ENCODE data around the gene UMPS.
"Not testable (repeated sequence)": the region's sequence is repeated elsewhere in the genome, so short reads cannot be mapped to it uniquely, and the experiment has no call there.

The UMPS gene

DNA sequence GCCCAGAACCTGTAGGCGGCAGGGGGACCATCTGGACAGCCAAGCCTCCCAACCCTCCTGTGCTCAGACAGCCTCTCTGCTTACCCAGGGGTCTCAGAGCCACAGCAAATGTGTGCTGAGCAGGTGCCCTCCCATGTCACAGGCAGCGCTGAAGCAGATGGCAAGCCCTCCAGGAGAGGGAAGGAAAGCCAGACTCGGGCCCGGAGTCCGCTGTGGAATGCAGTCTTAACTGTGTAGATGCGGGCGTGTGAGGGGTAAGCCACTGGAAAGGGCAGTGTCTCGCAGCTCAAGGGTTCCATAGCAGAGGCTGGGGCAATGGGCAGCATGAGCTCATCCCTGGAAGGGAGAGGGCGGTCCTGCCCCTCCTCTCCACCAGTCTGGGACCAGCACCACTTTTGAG, 45.6 kb downstream of the UMPS start:
- Histone ChIP-seq H3K9me3 (ENCODE audit: control insufficient read depth in 5 of 5, low read length in 5 of 5) (peaks cover 0 to 2% (median 0%) of the 10 kb centered on the region in 5 donors), H3K4me1 (ENCODE audit: control insufficient read depth in 5 of 5, insufficient read depth in 5 of 5, low read length in 5 of 5) (peaks cover 20 to 79% (median 74%) of the 10 kb centered on the region in 5 donors), H3K4me3 (ENCODE audit: low read depth in 1 of 5, low read length in 5 of 5) (no peak overlapping the region), H3K36me3 (ENCODE audit: control insufficient read depth in 5 of 5, insufficient read depth in 5 of 5, low read length in 5 of 5) (peaks cover 0 to 51% (median 16%) of the 10 kb centered on the region in 5 donors), H3K27ac (ENCODE audit: low read depth, low read length) (no peak overlapping the region), H3K9ac (ENCODE audit: low read length in 5 of 5) (no peak overlapping the region), H3K27me3 (ENCODE audit: control insufficient read depth in 5 of 5, insufficient read depth in 4 of 5, low read length in 5 of 5) (peaks cover 0 to 4% (median 0%) of the 10 kb centered on the region in 5 donors)

DNA sequence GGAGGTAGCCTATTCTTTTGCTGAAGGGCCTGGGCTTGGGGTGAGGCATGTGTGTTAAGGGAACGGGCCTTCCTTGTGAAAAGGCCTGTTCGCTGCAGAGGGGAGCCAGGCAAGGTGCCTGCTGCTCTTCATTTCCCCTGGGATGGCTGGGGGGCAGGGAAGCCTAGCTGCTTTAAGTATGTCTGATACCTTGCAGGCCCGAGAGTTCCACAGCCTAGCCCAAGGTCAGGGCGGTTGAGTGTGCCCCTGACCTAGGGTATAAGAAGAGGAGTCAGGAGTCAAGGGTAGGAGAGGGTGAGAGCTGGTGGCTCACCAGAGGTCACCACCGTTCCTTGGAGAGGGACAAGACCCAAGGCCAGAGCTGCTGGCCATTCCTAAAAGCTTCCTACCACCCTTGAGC, 46.6 kb downstream of the UMPS start:
- Histone ChIP-seq H3K9me3 (ENCODE audit: control insufficient read depth in 5 of 5, low read length in 5 of 5) (peaks cover 0 to 2% (median 0%) of the 10 kb centered on the region in 5 donors), H3K4me1 (ENCODE audit: control insufficient read depth in 5 of 5, insufficient read depth in 5 of 5, low read length in 5 of 5) (peaks cover 30 to 81% (median 78%) of the 10 kb centered on the region in 5 donors), H3K27me3 (ENCODE audit: control insufficient read depth in 5 of 5, insufficient read depth in 4 of 5, low read length in 5 of 5) (peaks cover 0 to 5% (median 0%) of the 10 kb centered on the region in 5 donors), H3K36me3 (ENCODE audit: control insufficient read depth in 5 of 5, insufficient read depth in 5 of 5, low read length in 5 of 5) (peaks cover 0 to 49% (median 16%) of the 10 kb centered on the region in 5 donors), H3K9ac (ENCODE audit: low read length in 5 of 5) (no peak overlapping the region), H3K27ac (ENCODE audit: low read depth, low read length) (no peak overlapping the region), H3K4me3 (ENCODE audit: low read depth in 1 of 5, low read length in 5 of 5) (no peak overlapping the region)

- Histone ChIP-seq H3K4me3 (ENCODE audit: low read depth in 1 of 5, low read length in 5 of 5) (no peak overlapping the region), H3K9ac (ENCODE audit: low read length in 5 of 5) (no peak overlapping the region), H3K27ac (ENCODE audit: low read depth, low read length) (no peak overlapping the region), H3K4me1 (ENCODE audit: control insufficient read depth in 5 of 5, insufficient read depth in 5 of 5, low read length in 5 of 5) (peaks cover 26 to 76% (median 73%) of the 10 kb centered on the region in 5 donors), H3K36me3 (ENCODE audit: control insufficient read depth in 5 of 5, insufficient read depth in 5 of 5, low read length in 5 of 5) (peaks cover 0 to 49% (median 16%) of the 10 kb centered on the region in 5 donors), H3K27me3 (ENCODE audit: control insufficient read depth in 5 of 5, insufficient read depth in 4 of 5, low read length in 5 of 5) (peaks cover 0 to 5% (median 0%) of the 10 kb centered on the region in 5 donors), H3K9me3 (ENCODE audit: control insufficient read depth in 5 of 5, low read length in 5 of 5) (peaks cover 0 to 2% (median 0%) of the 10 kb centered on the region in 5 donors)
Observed at GRCh38 chr3:124777762-124778470, 47.7 kb downstream of the UMPS start.

DNA sequence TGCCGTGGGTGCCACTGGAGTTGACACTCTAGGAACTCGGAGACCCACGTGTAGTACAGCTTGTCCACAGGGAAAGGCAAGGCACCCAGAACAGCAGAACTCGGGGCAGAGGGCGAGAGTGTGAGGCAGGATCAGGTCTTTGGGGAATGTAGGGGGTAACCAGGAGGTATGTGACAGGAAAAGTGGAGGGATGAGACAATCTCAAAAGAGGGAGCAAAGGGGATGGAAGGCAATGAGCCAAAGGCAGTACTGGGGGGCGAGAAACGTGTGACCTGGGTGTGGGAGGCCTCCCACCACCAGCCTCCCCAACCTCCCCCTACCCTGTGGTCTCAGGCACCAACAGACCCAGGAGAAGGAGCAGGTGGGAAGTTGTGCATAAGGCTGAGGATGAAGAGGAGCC, 48.9 kb downstream of the UMPS start:
- Histone ChIP-seq H3K4me3 (ENCODE audit: low read depth in 1 of 5, low read length in 5 of 5) (no peak overlapping the region), H3K27me3 (ENCODE audit: control insufficient read depth in 5 of 5, insufficient read depth in 4 of 5, low read length in 5 of 5) (peaks cover 0 to 5% (median 0%) of the 10 kb centered on the region in 5 donors), H3K4me1 (ENCODE audit: control insufficient read depth in 5 of 5, insufficient read depth in 5 of 5, low read length in 5 of 5) (peaks cover 26 to 68% (median 67%) of the 10 kb centered on the region in 5 donors), H3K27ac (ENCODE audit: low read depth, low read length) (peak overlapping the region; percentile 95), H3K36me3 (ENCODE audit: control insufficient read depth in 5 of 5, insufficient read depth in 5 of 5, low read length in 5 of 5) (peaks cover 0 to 46% (median 16%) of the 10 kb centered on the region in 5 donors), H3K9ac (ENCODE audit: low read length in 5 of 5) (peak overlapping the region in 1 of 5 donors; percentile 7), H3K9me3 (ENCODE audit: control insufficient read depth in 5 of 5, low read length in 5 of 5) (peaks cover 0 to 2% (median 0%) of the 10 kb centered on the region in 5 donors)

- Histone ChIP-seq H3K9ac (ENCODE audit: low read length in 5 of 5) (peak overlapping the region in 4 of 5 donors; percentile 18 to 48 (median 42)), H3K27me3 (ENCODE audit: control insufficient read depth in 5 of 5, insufficient read depth in 4 of 5, low read length in 5 of 5) (peaks cover 0 to 5% (median 0%) of the 10 kb centered on the region in 5 donors), H3K4me3 (ENCODE audit: low read depth in 1 of 5, low read length in 5 of 5) (peak overlapping the region in 1 of 5 donors; percentile 23), H3K27ac (ENCODE audit: low read depth, low read length) (peak overlapping the region; percentile 95), H3K36me3 (ENCODE audit: control insufficient read depth in 5 of 5, insufficient read depth in 5 of 5, low read length in 5 of 5) (peaks cover 0 to 44% (median 16%) of the 10 kb centered on the region in 5 donors), H3K4me1 (ENCODE audit: control insufficient read depth in 5 of 5, insufficient read depth in 5 of 5, low read length in 5 of 5) (peaks cover 19 to 66% (median 62%) of the 10 kb centered on the region in 5 donors), H3K9me3 (ENCODE audit: control insufficient read depth in 5 of 5, low read length in 5 of 5) (peaks cover 0 to 2% (median 0%) of the 10 kb centered on the region in 5 donors)
Observed at GRCh38 chr3:124779751-124780191, 49.5 kb downstream of the UMPS start.

DNA sequence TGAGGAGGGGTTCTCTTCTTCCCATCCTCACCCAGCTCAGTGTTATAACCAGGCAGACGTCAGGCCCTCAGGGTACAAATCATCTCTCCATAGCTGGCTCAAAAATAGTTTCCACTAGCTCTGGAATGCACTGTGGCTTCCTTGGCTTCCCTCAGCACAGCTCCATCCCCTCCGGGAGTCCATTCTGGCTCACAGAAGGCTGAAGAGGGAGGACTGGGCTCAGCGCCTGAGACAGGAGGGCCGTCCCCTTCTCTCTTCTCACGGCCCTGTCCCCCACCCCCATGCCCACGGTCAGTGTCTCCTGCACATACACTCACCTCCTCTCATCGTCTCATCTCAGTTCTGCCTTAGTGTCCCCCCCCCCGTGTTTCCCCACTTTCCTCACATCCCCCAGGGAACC, 50.1 kb downstream of the UMPS start:
- peak overlapping the region; percentile 95 for H3K27ac ChIP-seq (ENCODE audit: low read depth, low read length)
- H3K27me3 ChIP-seq (ENCODE audit: control insufficient read depth in 5 of 5, insufficient read depth in 4 of 5, low read length in 5 of 5): peaks cover 0 to 5% (median 0%) of the 10 kb centered on the region in 5 donors
- peaks cover 0 to 2% (median 0%) of the 10 kb centered on the region in 5 donors for H3K9me3 ChIP-seq (ENCODE audit: control insufficient read depth in 5 of 5, low read length in 5 of 5)
- peak overlapping the region in 4 of 5 donors; percentile 16 to 58 (median 22) for H3K4me3 ChIP-seq (ENCODE audit: low read depth in 1 of 5, low read length in 5 of 5)
- peaks cover 17 to 64% (median 58%) of the 10 kb centered on the region in 5 donors for H3K4me1 ChIP-seq (ENCODE audit: control insufficient read depth in 5 of 5, insufficient read depth in 5 of 5, low read length in 5 of 5)
- peak overlapping the region; percentile 24 to 92 (median 45) for H3K9ac ChIP-seq (ENCODE audit: low read length in 5 of 5)
- peaks cover 0 to 41% (median 20%) of the 10 kb centered on the region in 5 donors for H3K36me3 ChIP-seq (ENCODE audit: control insufficient read depth in 5 of 5, insufficient read depth in 5 of 5, low read length in 5 of 5)

GRCh38 chr3:124780761-124781475, 50.7 kb downstream of the UMPS start:
- Histone ChIP-seq H3K27ac (ENCODE audit: low read depth, low read length) (peak overlapping the region; percentile 95), H3K9me3 (ENCODE audit: control insufficient read depth in 5 of 5, low read length in 5 of 5) (peaks cover 0 to 2% (median 0%) of the 10 kb centered on the region in 5 donors), H3K4me1 (ENCODE audit: control insufficient read depth in 5 of 5, insufficient read depth in 5 of 5, low read length in 5 of 5) (peaks cover 17 to 63% (median 58%) of the 10 kb centered on the region in 5 donors), H3K36me3 (ENCODE audit: control insufficient read depth in 5 of 5, insufficient read depth in 5 of 5, low read length in 5 of 5) (peaks cover 0 to 38% (median 19%) of the 10 kb centered on the region in 5 donors), H3K9ac (ENCODE audit: low read length in 5 of 5) (peak overlapping the region; percentile 2 to 92 (median 24)), H3K4me3 (ENCODE audit: low read depth in 1 of 5, low read length in 5 of 5) (peak overlapping the region; percentile 13 to 58 (median 22)), H3K27me3 (ENCODE audit: control insufficient read depth in 5 of 5, insufficient read depth in 4 of 5, low read length in 5 of 5) (peaks cover 0 to 5% (median 0%) of the 10 kb centered on the region in 5 donors)

DNA sequence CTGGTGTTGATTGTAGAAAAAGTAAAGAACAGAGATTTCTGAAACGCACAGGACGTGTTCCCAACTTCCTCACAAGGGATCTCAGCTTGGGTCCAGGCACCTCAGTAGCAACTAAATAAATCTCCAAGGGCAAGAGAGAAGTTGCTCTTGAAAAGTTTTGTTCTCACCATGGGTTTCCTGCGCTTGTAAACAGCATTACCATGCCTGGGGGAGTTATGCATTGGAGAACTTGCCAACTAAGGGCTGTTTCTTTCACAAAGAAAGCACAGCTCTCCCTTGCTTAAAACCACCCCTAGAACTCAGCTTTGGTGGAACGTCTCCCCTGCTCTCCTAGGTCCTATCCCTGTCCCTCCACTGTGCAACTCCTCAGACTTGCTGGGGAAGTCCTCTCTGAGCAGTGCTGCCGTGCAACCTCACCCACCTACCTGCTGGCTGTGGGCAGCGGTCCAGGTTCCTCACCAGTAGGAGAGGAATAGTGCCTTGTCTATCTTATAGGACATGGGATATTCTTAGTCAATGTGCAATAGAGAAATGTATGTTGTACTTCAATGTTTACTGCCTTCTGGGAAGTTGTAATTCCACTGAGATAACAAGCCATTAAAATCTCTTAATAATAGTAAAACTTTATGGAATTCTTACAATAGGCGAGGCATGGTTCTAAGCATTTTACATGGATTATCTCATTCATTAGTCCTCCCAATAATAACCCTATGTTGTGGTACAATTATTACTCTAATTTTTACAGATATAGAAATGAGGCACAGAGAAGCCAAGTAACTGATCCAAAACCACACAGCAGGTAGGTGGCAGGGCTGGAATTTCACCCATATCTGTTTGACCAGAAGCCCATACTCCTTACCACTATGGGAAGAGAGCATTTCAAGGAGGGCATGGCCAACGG, 51.5 kb downstream of the UMPS start:
- H3K4me3 ChIP-seq (ENCODE audit: low read depth in 1 of 5, low read length in 5 of 5): peak overlapping the region in 2 of 5 donors; percentile 4 to 13
- peak overlapping the region; percentile 95 for H3K27ac ChIP-seq (ENCODE audit: low read depth, low read length)
- H3K9ac ChIP-seq (ENCODE audit: low read length in 5 of 5): peak overlapping the region in 3 of 5 donors; percentile 36 to 92 (median 59)
- peaks cover 0 to 5% (median 0%) of the 10 kb centered on the region in 5 donors for H3K27me3 ChIP-seq (ENCODE audit: control insufficient read depth in 5 of 5, insufficient read depth in 4 of 5, low read length in 5 of 5)
- H3K36me3 ChIP-seq (ENCODE audit: control insufficient read depth in 5 of 5, insufficient read depth in 5 of 5, low read length in 5 of 5): peaks cover 0 to 31% (median 13%) of the 10 kb centered on the region in 5 donors
- H3K4me1 ChIP-seq (ENCODE audit: control insufficient read depth in 5 of 5, insufficient read depth in 5 of 5, low read length in 5 of 5): peaks cover 25 to 70% (median 64%) of the 10 kb centered on the region in 5 donors
- peaks cover 0 to 2% (median 0%) of the 10 kb centered on the region in 5 donors for H3K9me3 ChIP-seq (ENCODE audit: control insufficient read depth in 5 of 5, low read length in 5 of 5)

- Histone ChIP-seq H3K36me3 (ENCODE audit: control insufficient read depth in 5 of 5, insufficient read depth in 5 of 5, low read length in 5 of 5) (peaks cover 0 to 25% (median 10%) of the 10 kb centered on the region in 5 donors), H3K27ac (ENCODE audit: low read depth, low read length) (peak overlapping the region; percentile 95), H3K9ac (ENCODE audit: low read length in 5 of 5) (peak overlapping the region in 2 of 5 donors; percentile 36 to 47), H3K4me1 (ENCODE audit: control insufficient read depth in 5 of 5, insufficient read depth in 5 of 5, low read length in 5 of 5) (peaks cover 29 to 73% (median 69%) of the 10 kb centered on the region in 5 donors)
- not testable (repeated sequence) for H3K27me3 ChIP-seq (ENCODE audit: control insufficient read depth in 5 of 5, insufficient read depth in 4 of 5, low read length in 5 of 5); H3K4me3 ChIP-seq (ENCODE audit: low read depth in 1 of 5, low read length in 5 of 5); H3K9me3 ChIP-seq (ENCODE audit: control insufficient read depth in 5 of 5, low read length in 5 of 5)
Observed at GRCh38 chr3:124782377-124782712, 52.1 kb downstream of the UMPS start.

Data from subcutaneous abdominal adipose tissue (tissue), 5 donors.